Measurements from ENCODE around the gene SEPHS2.
"Not testable (repeated sequence)": the region's sequence is repeated elsewhere in the genome, so short reads cannot be mapped to it uniquely, and the experiment has no call there.

SEPHS2 gene

DNA sequence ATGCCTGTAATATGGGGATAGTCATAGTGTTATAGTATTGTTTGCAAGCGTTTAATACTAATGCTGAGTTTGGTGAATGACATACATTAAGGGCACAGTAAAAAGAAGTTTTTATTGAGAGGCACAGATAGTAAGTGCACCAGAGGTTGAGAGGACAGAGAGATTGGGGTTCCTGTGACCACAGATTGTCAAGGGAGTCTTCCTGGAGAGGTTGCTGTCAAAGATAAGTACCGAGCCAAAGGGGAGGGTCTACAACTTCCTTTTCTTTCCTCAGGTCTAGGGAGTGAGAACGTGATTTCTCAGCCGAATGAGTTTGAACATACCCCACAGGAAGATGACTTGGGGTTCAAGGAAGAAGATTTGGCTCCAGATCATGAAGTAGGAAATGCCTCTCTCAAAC lies 48.6 kb downstream of the SEPHS2 start:
- no peak for DNase-seq

DNA sequence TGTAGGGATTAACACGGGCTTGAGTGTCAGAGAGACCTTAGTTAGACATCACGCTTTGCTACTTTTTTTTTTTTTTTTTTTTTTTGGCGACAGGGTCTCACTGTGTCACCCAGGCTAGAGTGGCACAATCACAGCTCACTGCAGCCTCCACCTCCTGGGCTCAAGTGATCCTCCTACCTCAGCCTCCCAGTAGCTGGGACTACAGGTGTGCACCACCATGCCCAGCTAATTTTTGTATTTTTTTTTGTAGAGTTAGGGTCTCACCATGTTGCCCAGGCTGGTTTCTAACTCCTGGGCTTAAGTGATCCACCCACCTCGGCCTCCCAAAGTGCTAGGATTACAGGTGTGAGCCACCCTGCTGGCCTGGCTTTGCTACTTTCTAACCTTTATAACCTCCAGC lies 49.0 kb downstream of the SEPHS2 start:
- not testable (repeated sequence) for DNase-seq

DNA sequence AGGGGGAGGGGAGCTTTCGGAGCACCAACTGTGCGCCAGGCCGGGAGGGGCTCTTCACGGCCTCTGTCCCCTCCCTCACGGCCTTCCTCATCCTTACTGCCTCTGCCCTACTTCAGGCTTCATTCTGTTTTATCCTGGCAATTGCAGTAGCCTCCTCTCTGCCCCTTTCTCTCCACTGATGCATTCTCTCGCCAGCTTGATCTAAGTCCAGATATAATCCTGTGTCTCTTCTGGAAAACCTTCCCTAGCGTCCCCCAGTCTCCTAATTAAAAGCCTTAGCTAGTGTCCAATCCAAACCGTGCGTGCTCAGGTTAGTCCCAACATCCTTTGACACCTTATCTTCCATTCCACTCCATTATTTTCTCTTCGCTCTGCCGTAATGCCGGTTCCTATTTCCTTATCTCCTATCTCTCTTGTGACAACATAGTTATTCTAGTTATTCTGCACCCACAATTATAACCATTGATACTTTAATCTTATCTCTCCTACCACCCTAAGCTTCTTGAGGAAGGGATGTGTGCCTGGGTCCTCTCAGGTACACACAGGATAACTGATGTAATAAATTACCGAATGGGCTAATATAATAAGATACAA lies 49.6 kb downstream of the SEPHS2 start:
- no peak for DNase-seq

DNA sequence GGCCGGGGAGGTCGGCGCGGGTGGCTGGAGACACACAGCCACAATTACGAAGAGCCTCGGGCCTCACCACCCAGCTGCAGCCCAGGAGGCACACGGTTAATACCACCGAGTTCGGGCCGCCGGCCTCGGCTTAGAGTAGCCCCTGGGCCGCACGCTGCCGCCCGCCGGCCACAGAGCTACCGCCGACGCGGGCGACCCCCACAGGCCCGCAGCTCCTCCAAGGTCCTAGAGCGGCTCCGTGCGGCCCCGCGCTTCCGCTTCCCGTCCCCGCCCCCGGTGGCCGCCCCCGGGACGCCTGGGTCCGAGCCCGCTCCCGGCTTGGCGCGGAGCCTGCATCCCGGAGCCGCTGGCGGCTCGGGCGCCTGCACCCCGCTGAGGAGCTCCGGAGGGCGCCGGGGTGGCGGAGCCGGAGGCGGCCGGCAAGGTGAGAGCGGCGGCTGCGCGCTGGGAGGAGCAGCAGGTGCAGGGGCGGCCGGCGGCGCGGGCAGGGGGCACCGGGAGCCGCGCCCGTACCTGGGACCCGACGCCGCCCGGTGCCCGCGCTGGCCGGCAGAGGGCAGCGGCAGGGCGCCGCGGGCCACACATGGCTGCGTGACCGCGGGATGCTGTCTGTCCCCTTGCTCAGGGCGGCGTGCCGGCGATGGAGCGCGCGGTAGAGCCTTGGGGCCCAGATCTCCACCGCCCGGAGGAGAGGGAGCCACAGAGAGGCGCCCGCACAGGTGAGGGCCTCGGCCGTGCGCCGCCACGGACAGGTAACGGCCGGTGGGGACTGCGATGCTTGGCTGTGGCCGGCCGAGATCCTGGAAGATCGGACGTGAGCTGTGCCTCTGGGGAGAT lies 50.3 kb downstream of the SEPHS2 start, which contains the start of gene ZNF48:
Gene ZNF48 (plus strand): TSS at position 266 of the 837 bp plus-strand sequence. CDS start 375 bp downstream, at position 641.
- peak; percentile 88 for DNase-seq

DNA sequence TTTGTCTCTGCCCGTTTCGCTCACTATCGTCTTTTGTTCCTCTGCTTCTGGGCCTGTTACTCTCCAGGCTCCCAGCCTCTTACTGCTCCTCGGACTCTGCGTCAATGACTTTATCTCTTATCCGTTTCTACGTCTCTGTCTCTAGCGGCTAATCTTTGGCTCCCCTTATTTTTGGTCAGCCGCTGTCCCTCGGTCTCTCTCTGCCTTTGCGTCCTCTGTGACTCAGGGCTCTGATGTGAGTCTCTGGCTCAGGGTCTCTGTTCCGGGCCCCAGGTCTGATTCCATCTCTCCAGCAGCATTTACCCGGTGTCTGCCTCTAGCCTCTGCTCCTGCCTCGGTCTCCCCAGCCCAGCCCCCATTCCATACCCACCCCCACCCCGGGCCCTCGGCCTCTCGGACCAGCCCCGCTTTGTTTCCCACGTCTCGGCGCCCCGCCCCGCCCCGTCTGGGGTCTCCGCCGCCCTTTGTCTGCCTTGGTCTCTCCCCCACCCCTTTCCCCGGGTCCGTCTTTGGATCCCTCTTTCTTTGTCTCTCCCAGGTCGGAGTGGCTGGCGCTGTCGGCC lies 51.0 kb downstream of the SEPHS2 start:
- no peak for DNase-seq
